Activated T-helper 1 cell treated with anti-CD3 and anti-CD28 coated beads, Interleukin-2, amount 50 U/mL, for 16 hours (primary cell): ENCODE results near the gene ARL9.

Experiments
- DNase-seq, 2 donors: peaks; one replicate each; pipeline ENCODE4 v3.0.0-alpha.2; 2020; ENCODE audit warnings: low read depth in 1 of 2, low spot score in 1 of 2

ARL9 gene

DNA sequence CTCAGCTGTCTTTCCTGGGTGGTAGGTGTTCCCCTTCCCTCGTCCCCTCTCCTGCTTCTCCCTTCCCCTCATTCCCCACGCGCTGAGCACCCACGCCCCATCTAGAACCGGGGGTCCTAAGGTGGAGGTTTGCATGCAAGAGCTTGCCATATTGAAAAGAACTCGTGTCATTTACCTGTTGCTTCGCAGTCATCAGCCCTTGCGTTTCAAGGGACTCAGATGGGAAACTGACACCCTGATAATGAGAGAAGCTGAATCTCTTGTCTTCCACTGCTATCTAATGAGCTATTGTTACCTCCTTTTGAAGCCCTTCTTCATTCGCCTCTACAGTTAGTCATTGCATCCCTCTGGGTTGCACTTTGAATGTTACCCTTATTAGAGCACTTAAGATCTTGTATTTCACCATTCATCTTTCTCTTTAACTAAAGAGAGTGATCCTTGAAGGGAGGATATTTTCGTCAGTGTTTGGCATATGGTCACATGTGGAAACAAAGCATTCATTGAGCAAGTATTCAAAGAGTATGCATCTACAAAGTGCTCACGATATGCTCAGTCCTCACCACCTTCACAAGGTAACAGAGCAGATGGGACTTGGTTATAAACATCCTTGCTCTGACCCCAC lies 25.7 kb downstream of the ARL9 start:
- DNase-seq: no peak

DNA sequence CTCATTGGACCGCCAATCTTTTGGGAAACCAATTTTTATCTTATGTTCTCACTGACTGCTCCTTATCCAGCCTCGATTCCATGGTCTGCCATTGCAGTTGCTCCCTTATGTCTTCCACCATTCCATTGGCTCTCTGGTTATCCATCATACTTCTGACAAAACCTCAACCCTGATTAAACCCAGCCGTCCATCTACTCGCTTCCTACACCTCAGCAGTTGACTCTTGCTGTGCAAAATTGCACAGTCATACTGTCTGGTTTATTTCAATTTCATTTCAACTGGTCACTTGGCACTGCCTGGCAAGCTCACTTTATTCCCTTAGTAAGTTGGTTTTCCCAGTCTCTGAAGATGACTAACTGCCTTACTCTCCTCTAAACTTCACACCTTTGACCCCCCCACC lies 26.2 kb downstream of the ARL9 start:
- no peak for DNase-seq

DNA sequence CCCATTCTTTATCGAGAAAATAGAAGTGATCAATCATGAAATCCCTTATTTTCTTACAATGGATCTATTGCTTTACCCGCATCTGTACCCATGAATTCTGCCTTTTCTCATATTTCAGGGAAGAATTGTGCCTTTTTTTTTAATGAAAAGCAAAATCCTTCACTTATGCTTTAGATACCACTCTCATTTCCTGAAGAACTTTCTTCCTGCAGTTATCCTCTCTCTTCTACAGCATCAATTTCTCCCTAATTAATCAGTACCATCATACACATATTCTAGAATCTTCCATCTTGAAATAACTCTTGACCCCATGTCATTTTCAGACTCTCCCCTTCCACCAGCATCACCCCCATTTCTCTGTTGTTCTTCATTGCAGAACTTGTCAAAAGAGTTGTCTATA lies 26.6 kb downstream of the ARL9 start:
- DNase-seq: no peak

DNA sequence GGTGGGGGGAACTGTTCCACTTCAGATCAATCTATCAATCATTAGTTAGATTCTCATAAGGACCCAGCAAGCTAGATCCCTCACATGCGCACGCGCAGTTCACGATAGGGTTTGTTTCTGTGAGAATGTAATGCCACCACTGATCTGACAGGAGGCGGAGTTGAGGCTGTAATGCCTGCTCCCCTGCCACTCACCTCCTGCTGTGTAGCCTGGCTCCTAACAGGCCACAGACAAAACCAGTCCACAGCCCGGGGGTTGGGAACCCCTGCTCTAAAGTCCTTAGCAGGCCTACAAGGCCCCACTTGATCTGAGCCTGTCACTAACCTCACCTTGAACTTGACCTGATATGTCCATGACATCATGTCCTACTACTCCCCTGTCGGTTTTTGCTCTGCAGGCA lies 30.3 kb downstream of the ARL9 start:
- DNase-seq: no peak

DNA sequence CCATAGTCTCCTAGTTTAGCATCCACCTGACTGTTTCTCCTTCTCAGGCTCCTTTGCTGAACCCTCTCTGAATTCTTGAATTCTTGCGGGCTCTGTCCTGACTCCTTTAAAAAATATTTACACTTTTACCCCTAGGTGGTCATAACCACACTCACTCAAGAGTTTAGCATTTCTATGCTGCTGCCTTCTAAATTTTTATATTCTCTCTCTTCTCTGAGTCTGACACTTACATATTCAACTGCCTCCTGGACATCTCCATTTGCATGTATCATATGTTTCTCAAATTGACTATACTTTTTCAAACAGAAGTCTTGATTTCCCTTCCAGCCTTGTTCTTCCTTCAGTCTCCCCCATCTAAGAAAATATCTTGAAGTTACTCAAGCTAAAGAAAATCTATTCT lies 31.6 kb downstream of the ARL9 start:
- DNase-seq: no peak

DNA sequence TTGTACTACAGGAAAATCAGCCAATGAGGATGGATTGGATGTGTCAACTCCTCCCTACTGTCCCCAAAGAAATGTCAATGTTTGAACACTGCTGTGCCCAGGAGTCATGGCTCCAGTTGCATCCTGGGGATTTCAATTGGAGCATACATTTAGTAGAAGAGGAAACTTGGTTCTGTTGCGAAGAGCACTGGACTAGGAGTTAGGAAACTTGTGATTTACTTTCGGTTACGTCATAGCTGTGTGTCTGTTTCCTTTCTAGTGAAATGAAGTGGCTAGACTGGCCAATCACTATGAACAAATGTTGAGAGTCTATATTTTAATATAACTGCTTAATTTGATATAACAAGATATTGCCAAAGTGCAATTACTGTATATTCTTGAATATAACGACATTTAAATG lies 35.2 kb downstream of the ARL9 start:
- no peak for DNase-seq

DNA sequence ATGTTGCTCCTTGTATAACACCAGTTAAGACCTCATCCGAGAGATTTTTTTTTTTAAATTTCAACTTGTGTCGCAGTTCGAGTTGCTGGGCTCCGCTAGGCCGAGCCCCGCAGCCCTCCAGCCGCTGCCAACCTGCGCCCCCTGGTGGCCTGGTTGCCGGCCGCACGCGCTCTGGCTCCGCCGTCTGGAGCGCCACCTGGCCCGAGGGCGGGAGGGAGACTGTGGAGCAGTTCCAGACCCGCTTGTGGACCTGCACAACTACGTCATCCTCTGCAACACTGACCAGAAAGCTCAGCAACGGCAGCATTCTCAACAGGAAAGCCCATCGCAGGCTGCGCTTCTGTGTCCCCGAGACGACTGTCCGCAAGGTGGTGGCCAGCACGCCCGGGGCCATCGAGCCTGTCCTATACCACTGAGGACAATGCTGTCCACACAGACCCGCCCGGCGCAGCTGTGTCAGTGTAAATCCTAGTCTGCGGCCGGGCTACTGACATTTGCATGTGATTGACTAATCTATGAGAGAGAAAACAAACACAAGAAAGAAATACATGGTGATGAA lies 39.1 kb downstream of the ARL9 start:
- peak; percentile 78 to 84 for DNase-seq

DNA sequence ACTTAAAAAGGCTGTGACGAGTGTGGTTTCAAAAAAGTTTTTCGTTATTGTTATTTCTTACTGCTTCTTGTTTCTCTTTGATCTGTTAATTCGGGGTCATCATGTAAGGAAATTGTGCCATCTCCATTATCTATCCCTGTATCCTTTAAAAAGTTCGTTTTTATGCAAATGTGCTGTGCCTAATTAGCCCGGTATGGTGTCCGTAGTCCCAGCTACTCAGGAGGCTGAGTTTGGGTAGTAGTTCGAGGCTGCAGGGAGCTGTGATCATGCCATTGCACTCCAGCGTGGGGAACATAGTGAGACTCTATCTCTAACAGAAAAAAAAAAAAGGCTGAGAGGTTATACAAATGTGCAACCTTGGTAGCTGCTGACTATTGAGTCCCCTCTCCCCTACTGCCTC lies 45.1 kb downstream of the ARL9 start:
- DNase-seq: no peak

DNA sequence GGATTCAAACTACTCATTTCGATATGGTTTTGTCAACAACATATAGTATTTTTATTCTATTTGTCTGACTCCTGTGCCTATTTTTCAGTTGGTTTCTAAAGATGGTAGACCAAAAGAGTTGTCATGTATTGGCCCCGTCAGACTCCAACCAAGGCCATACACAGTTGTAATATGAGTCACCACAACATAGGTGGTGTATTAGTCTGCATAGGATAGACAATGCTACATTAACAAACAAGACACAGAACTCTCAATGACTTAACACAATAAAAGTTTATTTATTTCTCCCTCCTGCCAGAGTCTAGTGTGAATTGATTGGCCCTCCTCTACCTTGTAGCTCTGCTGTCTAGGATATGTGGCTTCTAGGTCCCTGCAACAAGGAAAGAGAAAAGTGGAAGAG lies 45.9 kb downstream of the ARL9 start:
- no peak for DNase-seq

DNA sequence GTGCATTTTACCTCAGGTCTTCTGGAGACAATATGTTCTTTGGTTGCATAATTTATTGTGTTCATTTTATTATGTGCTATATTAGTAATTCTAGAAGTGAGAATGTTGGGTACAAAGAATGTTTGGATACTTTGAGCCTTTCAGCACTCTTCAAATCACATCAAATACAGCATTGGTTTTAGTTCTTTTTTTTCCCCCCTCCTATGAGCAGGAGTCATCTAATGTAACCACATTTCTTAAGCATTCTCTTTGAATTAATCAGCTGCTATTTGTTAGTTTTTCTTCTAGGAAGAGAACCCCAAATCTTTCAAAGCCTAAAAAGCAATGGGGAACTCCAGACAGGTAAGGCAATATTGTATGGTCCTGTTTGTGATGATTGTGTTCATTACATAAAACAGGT lies 46.7 kb downstream of the ARL9 start:
- no peak for DNase-seq

DNA sequence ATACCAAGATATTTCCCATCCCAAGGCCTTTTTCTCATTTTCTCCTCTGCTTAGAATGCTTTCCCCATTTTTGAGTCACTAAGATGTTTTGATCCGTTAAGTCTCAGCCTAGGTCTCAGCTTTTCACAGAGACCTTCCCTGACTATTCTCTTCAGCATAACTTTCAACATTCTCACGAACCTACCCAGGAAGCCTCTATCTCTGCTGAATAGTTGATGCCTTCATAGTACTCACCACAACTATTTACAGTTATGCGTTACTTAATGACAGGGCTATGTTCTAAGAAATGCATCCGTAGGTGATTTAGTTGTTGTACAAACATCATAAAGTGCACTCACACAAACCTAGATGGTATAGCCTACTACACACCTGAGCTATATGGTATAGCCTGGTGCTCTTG lies 64.5 kb downstream of the ARL9 start:
- DNase-seq: no peak
